K562 (cell line): ENCODE measurements around the gene STPG4. TPM values are rescaled to one million over a fixed set of nuclear protein-coding genes. Genes with fewer than 3 reads are reported as not detected.

Experiments
- ETV5 ChIP-seq: sonication (generic); formaldehyde crosslinking; IDR thresholded peaks from 2 replicates; pipeline ENCODE4 v1.4.0; 2020; ENCODE audit warnings: low read depth, mild to moderate bottlenecking, missing genetic modification reagents
- KDM1A ChIP-seq, 2 experiments: fragments of 450-650 bp; IDR thresholded peaks; 2 replicates each; pipeline ENCODE4 v1.6.1; 2016; ENCODE audit warnings: mild to moderate bottlenecking in 2 of 2
- MGA ChIP-seq: fragments of 450-650 bp; IDR thresholded peaks from 2 replicates; pipeline ENCODE4 v1.6.1; 2016; ENCODE audit warnings: mild to moderate bottlenecking, moderate library complexity
- TEAD2 ChIP-seq: fragments of 450-650 bp; IDR thresholded peaks from 2 replicates; pipeline ENCODE4 v1.6.1; 2016; ENCODE audit warnings: missing genetic modification characterization, control low read depth, missing compliant biosample characterization
- TEAD4 ChIP-seq, 2 experiments: sonication (generic) in 1 of 2; formaldehyde crosslinking in 1 of 2; IDR thresholded peaks; 2 replicates each; pipeline versions ENCODE4 v1.6.1 to v1.8.0; 2012 to 2022; ENCODE audit warnings: borderline replicate concordance in 1 of 2, inconsistent platforms in 1 of 2, low read length in 1 of 2, mild to moderate bottlenecking in 1 of 2, missing genetic modification reagents in 1 of 2
- TFAP4 ChIP-seq: sonication (generic); formaldehyde crosslinking; IDR thresholded peaks from 2 replicates; pipeline ENCODE4 v1.8.0; 2022; ENCODE audit warnings: missing genetic modification reagents, mild to moderate bottlenecking, moderate library complexity, borderline replicate concordance
- ZC3H8 ChIP-seq: fragments of 450-650 bp; IDR thresholded peaks from 2 replicates; pipeline ENCODE4 v1.6.1; 2017
- ZNF584 ChIP-seq: fragments of 200-800 bp; sonication (Bioruptor generic); IDR thresholded peaks from 2 replicates; pipeline ENCODE4 v1.6.1; 2016; ENCODE audit warnings: low read depth, mild to moderate bottlenecking, missing genetic modification characterization, missing compliant biosample characterization
- polyA plus RNA-seq, 8 experiments: library from polyadenylated mRNA; depleted of rRNA in 4 of 8; stranded (reverse) in 5 of 8; unstranded in 3 of 8; fragments of >200 nt; fragmentation: Nextera tagmentation in 2 of 8; fragmentation: Illumina TruSeq in 1 of 8; extraction: Ambion mirVana in 2 of 8; extraction: Trizol in 1 of 8; gene quantifications; 2 replicates each; pipeline versions ENCODE4 v1.2.1 to v1.2.3, GENCODE V29; 2011 to 2014; ENCODE audit warnings: inconsistent platforms in 1 of 8, missing spikeins in 1 of 8
- total RNA-seq, 7 experiments: library from RNA; depleted of rRNA in 6 of 7; stranded (reverse); fragments of >200 nt in 6 of 7; fragmentation: Illumina TruSeq in 2 of 7; extraction: Trizol in 2 of 7; gene quantifications; 2 replicates each; pipeline versions ENCODE4 v1.2.1 to v1.2.3, GENCODE V29; 2011 to 2021; ENCODE audit warnings: low replicate concordance in 1 of 7

STPG4 gene
- total and polyA plus RNA-seq, 9 of the 15 experiments (the other 6 are each of a cell fraction or from before 2014, with no cell fraction given), result 0.10 to 0.68 (median 0.22) TPM; not detected in 6

DNA sequence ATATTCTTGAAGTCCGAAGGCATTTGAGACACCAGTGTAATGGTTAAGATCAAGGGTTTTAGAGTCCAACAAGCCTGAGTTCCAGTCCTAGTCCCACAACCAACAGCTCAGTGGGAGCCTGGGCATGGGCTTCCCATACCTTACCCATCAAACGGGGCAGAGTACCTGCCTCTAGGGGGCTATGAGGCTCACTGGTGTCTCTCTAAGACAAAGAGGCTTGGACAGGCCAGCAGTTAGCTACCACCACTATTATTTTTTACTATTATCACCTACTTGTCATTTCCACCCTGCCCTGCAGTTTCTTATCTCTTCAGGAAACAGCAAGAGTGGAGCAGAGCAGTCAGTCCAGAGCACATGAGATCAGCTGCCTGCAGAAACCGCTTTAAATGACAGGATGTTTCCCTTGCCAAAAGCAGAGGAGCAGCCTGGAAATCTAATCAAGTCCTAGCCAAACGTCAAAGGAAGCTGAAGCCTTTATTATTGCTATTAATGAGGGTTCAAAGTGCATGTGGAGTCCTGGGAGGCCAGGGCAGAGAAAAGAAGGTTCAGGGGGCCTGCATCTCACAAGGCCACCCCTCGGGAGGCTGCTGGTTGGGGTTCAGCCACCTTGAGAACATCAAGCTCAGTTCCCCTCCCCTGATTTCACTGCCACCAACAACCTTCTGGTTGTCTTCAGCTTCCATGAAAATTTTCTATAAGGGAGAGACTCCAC lies 66.6 kb downstream of the STPG4 start (continued):
- TF ChIP-seq MGA, result peak; percentile 59; the same call in 1 of the 2 replicates
- TF ChIP-seq TFAP4 (CRISPR knock-in tag), result peak; percentile 31; the same call in 1 of the 2 replicates
- no peak for TF ChIP-seq ZC3H8
- peak; percentile 56; the same call in 1 of the 2 replicates for TF ChIP-seq ETV5 (CRISPR knock-in tag)
- TF ChIP-seq ZNF584 (CRISPR knock-in tag), result 0 out of 2 replicates have a peak, but pooled peaks have one; percentile 35
- no peak for TF ChIP-seq TEAD2 (tag)
- peak; percentile 69 for TF ChIP-seq TEAD4 (IDR thresholded peaks at IDR 0.05; ENCODE audit: low read length)
- no peak for TF ChIP-seq TEAD4 (CRISPR knock-in tag; IDR thresholded peaks at IDR 0.05; ENCODE audit: borderline replicate concordance)
- 0 out of 4 replicates have a peak, but pooled peaks of 1 of the 2 experiments have one; percentile 12 for TF ChIP-seq KDM1A (IDR thresholded peaks at IDR 0.05)
